NCI-H345 treated with DMSO at 0.1 percent for 48 hours (cell line): Measurements from ENCODE around the gene ZNF503.

ENCODE experiments used
- DNase-seq: peaks from one replicate; lab custom pipeline; 2025; ENCODE audit not compliant: unreplicated experiment; lab: John Stamatoyannopoulos, UW

The ZNF503 gene

GRCh38 chr10:75432176-75432575, 30.6 kb upstream of the ZNF503 start:
- peak; percentile 5 for DNase-seq

- DNase-seq = no peak
Measured at GRCh38 chr10:75431180-75432111, 29.9 kb upstream of the ZNF503 start, which contains the start of gene LRMDA. TSS of gene LRMDA (plus strand) at chr10:75431624.

GRCh38 chr10:75430000-75430763, 28.6 kb upstream of the ZNF503 start:
- DNase-seq = no peak

GRCh38 chr10:75429159-75429827, 27.7 kb upstream of the ZNF503 start:
- no peak for DNase-seq

GRCh38 chr10:75428434-75429158, 27.0 kb upstream of the ZNF503 start:
- no peak for DNase-seq

- DNase-seq = no peak
Measured at GRCh38 chr10:75427951-75428350, 26.4 kb upstream of the ZNF503 start.

- no peak for DNase-seq
Measured at GRCh38 chr10:75426880-75427279, 25.3 kb upstream of the ZNF503 start.

- DNase-seq = no peak
Measured at GRCh38 chr10:75425291-75426079, 23.9 kb upstream of the ZNF503 start.

- no peak for DNase-seq
Measured at GRCh38 chr10:75424571-75424970, 23.0 kb upstream of the ZNF503 start.

- no peak for DNase-seq
Measured at GRCh38 chr10:75422913-75423312, 21.3 kb upstream of the ZNF503 start.

GRCh38 chr10:75418712-75419111, 17.1 kb upstream of the ZNF503 start:
- DNase-seq = no peak

GRCh38 chr10:75418293-75418692, 16.7 kb upstream of the ZNF503 start:
- DNase-seq = no peak

GRCh38 chr10:75417522-75417927, 16.0 kb upstream of the ZNF503 start:
- DNase-seq = no peak

- DNase-seq = no peak
Measured at GRCh38 chr10:75414527-75414926, 13.0 kb upstream of the ZNF503 start.

GRCh38 chr10:75410132-75411005, 8.8 kb upstream of the ZNF503 start:
- DNase-seq = no peak

GRCh38 chr10:75408911-75409885, 7.6 kb upstream of the ZNF503 start:
- peak; percentile 36 for DNase-seq

GRCh38 chr10:75408509-75408875, 6.9 kb upstream of the ZNF503 start:
- no peak for DNase-seq
